GM19452 (cell line): ENCODE measurements around the gene RAPGEF3.

Experiments used
- ATAC-seq: cut with Tn5 transposase; IDR thresholded peaks from one replicate; pipeline ENCODE4 v1.9.1; 2021; ENCODE audit not compliant: unreplicated experiment

The RAPGEF3 gene

DNA sequence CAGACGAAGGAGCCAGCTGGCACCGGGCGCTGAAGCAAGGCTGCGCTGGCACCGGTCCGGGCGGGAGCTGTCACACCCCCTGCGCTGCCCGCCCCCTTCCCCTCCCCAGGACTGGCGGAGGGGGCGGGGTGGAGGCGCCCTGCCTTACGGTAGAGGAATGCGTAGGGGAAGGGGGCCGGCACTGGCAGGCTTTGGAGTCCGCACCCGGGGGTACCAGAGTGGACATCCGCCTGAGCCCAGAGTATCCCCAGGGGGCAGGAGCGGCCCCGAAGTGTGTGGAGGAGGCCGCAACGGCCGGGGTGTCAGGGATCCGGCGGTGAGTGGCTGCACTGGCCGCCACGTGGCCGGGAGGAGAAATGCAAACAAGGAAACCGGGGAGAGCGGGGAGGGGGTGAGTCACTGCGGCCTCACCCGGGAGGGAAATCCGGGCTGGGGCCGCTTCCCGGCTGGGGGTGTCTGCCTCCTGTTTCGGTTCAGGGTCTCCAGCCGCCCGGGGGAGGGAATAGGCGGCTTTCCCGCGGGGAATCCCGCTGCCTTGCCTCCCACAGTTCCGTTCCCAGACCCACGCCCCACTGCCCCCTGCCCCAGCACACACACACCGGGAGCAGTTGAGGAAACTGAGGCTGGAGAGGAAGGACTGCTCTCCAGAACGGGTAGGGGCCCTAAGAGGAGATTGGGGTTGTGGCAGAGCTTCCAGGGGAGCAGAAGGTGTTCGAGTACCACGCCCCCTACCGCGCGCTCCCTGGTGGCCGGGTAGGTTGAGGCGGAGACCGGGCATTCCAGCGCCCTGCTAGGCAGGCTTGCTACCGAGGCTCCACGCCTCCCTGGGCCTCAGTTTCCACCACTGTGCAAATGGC, at the start of gene RAPGEF3:
Gene RAPGEF3 (minus strand): TSS at position 47 of the 857 bp plus-strand sequence. CDS start 324 bp downstream, outside the sequence.
- peak; percentile 47 for ATAC-seq

DNA sequence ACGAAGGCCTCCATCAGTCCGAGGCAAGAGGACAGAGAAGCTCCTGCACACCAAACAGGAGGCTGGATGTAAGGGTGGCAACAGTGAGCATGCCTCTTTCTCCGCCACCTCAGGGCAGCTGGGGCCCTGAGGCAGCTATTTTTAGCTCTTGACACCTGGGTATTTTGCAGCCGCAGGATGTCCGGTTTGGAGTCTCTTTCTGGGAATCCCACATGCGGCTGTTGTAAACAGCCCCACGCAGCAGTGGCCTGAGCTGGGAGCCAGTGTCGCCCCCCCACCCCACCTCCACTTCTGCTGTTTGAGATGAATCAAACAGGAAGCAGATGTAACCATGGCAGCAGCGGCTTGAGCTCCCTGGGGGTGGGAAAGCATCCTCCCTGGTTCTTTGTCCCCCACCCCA, 49.4 kb upstream of the RAPGEF3 start:
- peak; percentile 39 for ATAC-seq

DNA sequence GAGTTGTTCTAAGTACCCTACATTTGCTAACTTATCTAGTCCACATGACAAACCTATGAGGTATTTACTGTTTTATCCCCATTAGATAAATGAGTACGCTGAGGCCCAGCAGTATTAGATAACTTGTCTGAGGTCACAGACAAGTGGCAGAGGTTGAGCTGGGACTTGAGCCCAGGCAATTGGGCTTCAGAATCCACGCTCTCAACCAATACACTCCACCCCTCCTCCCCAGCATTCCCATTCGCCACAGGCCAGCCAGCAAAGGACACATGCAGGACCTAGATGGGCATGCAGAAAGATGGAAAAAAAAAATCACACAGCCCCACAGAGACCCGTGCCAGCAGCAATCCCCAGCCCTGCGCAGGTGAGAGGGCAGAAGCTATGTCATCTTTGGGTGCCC, 48.7 kb upstream of the RAPGEF3 start:
- ATAC-seq: no peak

DNA sequence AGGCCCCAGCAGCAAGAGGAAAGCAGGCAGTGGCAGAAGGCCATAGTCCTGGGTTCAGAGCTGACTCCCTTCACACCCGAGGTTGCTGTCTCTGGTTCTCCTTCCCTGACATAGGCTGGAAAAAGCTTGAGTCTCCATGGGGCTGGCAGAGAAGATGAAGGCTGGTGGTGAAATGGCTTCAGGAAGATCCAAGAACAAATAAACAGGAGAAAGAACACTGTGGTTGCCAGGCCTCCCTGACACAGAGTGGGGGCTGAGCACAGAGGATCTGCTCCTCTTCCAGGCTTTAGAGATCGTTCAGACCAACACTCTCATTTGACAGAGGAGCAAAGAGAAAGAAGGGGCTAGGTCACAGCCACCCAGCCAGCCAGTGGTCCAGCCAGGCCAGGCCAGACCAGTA, 46.7 kb upstream of the RAPGEF3 start:
- ATAC-seq: no peak

GRCh38 chr12:47804171-47804570, 45.5 kb upstream of the RAPGEF3 start:
- no peak for ATAC-seq

DNA sequence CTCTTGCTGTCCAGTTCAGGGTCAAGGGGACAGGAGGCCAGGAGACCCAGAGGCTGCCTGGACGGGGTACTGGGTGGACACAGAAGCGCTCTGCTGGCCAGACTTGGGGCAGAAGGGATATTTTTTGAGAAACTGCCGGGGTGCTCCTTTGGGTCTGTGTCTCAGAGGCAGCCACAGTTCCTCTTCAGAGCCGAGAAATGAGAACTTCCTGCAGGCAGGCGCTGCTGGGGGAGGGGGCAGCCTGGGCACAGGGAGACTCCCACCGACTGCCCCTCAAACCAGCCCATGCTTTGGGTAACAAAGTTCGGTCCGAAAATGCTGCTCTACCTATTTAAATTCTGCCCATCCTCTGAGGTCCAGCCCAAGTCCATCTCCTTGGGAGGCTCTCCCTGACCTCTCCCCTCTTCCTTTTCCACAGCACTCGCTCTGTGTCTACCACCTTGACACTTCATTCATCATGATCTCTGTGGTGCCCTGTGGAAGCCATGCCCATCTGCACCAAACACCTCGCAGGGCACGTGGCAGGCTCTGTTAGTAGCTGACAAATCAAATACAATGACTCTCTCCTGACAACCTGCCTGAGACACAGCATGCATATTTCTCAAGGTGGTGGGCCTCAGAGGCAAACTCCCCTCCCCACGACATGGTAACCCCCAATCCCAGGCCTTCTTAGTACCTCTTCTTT, 44.7 kb upstream of the RAPGEF3 start:
- ATAC-seq: no peak

DNA sequence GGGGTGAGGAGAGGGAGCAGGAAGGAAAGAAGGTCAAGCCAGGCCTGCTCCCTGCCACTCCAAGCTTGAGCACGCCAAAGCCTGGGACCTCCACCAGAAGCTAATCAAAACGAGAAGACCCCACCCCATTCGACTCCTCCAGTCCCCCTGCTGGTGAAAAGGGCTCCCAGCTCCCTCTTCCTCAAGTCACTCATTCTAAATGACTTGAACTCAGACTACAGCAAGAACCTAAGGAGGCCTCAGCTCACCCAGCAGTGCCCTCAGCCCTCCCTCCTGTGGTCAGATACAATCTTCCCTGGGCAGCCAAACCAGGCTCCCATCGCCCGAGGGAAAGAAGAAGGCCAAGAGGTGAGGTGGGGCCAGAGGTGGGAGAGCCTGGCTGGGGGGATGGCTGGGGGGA, 43.6 kb upstream of the RAPGEF3 start:
- ATAC-seq: no peak

- no peak for ATAC-seq
Observed at GRCh38 chr12:47801904-47802246, 43.2 kb upstream of the RAPGEF3 start.

DNA sequence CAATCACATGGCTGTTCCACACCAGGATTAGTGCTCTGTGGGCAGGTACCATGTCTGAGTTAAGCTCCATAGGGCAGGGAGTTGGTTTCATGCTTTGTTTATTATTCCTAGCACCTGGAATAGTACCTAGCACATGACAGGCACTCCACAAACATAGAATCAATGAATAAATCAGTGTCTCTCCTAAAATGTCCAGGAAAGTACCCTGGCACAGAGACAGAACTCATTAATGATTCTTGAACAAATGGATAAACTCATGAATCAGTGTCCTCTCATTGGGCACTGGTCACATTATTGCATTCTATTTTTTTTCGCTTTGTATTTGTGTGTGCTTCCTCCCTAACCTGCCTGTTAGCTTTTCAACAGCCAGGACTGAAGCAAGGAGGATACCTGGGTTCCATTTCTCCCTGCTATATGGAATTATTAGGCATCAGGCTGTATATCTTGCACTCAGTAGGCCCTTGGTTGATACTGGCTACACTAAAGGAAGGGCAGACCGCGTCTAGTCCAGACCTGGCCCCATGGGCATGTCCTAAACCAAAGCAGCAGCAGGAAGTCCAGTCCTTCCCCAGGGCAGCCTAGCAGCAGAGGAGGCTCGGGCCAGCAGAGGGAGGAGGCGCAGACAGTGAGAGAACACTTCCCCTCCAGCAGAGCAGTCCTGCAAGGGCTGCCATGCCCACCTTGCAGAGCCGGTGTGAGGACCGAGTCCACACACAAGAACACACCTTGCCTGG, 42.7 kb upstream of the RAPGEF3 start:
- no peak for ATAC-seq

DNA sequence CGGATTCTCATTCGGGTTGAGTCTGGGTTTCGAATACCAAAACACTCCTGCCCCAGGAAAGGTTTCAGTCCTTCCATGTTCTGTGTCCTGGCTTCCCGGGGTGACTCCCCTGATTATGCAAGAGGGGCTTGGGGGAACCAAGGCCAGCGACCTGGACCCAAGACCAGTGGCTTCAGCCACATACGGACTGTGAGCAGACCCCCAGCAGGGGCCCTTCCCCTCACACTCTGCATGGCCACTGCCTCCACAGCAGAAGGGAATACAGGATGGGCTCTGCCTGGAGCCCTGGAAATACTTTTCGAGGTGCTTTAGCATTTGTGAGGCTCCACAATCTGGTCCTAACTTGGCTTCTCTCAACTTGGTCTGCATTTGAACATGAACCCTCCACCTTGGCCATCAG, 41.9 kb upstream of the RAPGEF3 start:
- no peak for ATAC-seq

GRCh38 chr12:47799357-47799955, 40.8 kb upstream of the RAPGEF3 start:
- ATAC-seq: no peak

DNA sequence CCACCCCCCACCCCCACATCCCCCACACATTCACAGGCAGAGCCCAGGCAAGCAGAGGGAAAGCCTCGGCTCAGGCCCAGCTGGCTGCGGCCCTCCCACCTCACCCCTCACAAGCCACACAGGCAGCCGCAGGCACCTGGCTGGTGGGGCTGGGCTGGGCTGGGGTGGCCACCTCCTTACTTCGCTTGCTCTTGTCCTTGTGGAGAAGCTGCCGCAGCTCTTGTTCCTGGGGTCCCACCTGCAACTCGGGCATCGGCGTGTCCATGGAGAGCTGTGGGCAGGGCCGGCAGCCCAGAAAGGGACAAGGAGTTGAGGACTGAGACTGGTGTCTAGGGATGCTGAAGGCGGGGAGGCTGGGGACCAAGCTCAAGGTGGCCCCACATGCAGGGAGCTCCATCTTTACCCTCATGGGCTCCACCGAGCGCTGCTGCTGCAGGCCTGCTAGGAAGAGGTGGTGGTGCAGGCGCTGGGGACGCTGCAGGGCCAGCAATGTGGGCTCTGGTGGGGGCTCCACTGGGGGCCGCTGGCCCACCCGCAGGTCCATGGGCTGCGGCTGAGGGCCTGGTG, 39.8 kb upstream of the RAPGEF3 start:
- ATAC-seq: no peak

DNA sequence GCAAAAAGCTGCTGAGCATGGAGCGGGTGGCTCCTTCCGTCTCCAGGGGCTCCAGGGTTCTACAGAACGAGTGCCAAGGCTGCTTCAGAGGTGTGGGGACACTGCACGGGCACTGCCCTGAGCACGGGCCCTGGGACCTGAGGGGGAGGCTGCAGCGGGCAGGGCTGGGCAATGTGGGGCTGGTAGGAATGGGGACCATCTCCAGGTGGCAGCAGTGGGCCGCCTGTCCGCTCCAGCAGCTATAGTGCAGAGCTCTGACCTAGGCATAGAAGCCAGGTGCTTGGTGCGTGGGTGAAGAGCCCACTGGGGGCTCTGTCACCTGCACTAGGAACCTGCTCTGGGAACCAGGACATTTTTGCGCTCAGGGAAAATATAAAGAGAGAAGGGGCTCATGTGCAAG, 38.8 kb upstream of the RAPGEF3 start:
- ATAC-seq: no peak

- ATAC-seq: no peak
Observed at GRCh38 chr12:47795814-47796411, 37.2 kb upstream of the RAPGEF3 start.

DNA sequence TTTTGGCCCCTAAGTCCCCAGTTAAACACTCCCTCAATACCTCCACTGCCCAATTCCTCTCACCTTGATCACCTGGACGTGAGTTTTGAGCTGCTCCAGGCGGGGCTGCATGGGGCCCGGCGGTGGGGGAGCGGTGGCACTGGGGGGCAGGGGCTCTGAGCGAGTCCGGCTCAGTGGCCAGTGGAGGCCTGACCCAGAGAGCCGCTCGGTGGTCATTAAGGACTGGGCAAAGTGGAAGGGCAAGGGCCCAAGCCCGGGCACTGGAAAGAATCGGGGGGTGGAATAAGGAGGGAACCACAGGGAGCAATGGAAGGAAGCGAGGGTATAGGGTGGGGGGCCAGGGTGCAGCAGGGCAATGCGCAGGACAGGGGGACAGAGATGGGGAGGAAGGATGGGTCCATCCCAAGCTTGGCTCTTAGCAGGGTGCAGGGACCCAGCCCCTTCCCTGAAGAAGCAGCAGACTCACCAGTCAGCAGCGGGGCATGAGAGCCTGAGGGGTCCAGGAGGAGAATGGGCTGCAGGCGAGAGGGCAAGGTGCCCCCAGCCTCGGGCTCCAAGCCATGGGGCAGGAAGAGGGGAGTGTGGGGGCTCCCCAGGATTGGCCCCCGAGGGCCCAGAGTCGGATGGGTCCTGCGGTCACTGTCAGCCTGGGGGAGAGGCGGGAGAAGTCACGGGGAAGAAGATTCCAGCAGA, 36.6 kb upstream of the RAPGEF3 start:
- no peak for ATAC-seq

- no peak for ATAC-seq
Observed at GRCh38 chr12:47794679-47795078, 36.0 kb upstream of the RAPGEF3 start.

GRCh38 chr12:47793015-47793681, 34.5 kb upstream of the RAPGEF3 start:
- no peak for ATAC-seq

DNA sequence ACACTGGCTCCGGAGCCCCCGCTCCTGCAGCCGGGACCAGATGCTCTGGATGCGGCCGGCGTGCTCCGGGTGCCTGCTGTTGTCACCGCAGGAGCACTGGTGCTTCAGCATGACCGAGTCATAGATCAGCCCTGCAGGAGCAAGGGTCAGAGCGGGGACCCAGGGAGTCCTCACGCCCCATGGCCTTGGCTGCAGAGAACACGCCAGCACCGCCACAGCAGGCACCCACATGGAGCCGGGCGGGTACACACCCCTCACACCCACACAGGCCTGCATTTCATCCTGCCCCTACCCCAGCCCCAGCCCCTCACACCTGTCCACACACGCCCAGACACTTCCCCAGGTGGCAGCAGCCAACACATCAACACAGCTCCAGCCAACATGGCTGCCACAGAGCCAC, 33.2 kb upstream of the RAPGEF3 start:
- no peak for ATAC-seq

- ATAC-seq: no peak
Observed at GRCh38 chr12:47791351-47791746, 32.7 kb upstream of the RAPGEF3 start.
